ENCODE results near the gene OSBPL2.

DNA sequence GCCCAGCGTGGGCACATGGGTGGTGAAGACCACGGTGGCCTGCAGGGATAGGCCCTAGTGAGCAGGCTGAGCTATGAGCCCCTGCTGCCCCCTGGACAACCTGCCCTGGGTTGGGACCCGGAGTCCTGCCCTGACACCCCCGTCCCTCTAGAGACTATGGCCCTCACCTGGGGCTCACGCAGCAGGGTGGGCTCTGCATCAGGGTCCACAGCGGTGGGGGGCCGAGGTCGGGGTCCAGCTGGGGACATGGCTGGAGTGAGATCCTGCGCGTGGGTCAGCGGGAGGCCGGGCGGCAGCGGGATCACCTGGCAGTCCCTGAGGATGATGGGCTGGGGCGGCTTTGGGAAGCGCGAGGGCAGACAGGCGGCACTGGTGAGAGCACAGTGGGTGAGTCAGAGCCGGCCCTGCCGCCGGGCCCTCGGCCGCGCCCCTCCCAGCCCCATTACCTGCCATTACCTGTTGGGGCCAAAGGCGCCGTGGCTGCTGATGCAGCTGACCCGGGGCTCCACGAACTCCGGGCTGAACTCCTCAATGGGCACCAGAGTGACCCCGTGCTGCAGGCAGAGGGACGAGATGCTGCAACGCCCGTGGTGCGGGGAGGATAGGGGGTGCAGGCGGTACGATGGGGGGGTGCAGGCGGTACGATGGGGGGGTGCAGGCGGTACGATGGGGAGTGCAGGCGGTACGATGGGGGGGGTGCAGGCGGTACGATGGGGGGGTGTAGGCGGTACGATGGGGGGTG is 92.4 kb downstream of the OSBPL2 start:
- TF ChIP-seq CTCF (tag by site-specific recombination; IDR thresholded peaks at IDR 0.05) = no peak
- TF ChIP-seq SCRT1 (tag by site-specific recombination; IDR thresholded peaks at IDR 0.05; ENCODE audit: borderline replicate concordance) = no peak
- TF ChIP-seq ZBTB1 (tag by site-specific recombination; IDR thresholded peaks at IDR 0.05) = no peak
- TF ChIP-seq, protein P1, sequence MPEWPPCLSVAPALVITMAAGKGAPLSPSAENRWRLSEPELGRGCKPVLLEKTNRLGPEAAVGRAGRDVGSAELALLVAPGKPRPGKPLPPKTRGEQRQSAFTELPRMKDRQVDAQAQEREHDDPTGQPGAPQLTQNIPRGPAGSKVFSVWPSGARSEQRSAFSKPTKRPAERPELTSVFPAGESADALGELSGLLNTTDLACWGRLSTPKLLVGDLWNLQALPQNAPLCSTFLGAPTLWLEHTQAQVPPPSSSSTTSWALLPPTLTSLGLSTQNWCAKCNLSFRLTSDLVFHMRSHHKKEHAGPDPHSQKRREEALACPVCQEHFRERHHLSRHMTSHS (tag by site-specific recombination; IDR thresholded peaks at IDR 0.05) = no peak
- no peak for TF ChIP-seq ZNF660 (tag by site-specific recombination; IDR thresholded peaks at IDR 0.05)
- no peak for TF ChIP-seq ZNF114 (tag by site-specific recombination; IDR thresholded peaks at IDR 0.05)

Measured in HEK293 (cell line).